Heart right ventricle (tissue), 16 donors: ENCODE results near the gene HES5. TPM values are rescaled to one million over a fixed set of nuclear protein-coding genes. Genes with fewer than 3 reads are reported as not detected.

Experiments used
- ATAC-seq, 8 donors: fragments of 200-7000 bp; cut with Tn5 transposase; one replicate each; pipeline ENCODE4 v1.9.1; 2020; ENCODE audit warnings: mild to moderate bottlenecking in 8 of 8, moderate library complexity in 8 of 8, moderate number of reproducible peaks in 1 of 8
- DNase-seq, 2 donors: peaks; one replicate each; pipeline ENCODE4 v3.0.0-alpha.2; 2020
- H3K27ac ChIP-seq, 10 donors: fragments of 200-600 bp; sonication (generic) in 2 of 10; one replicate each; pipeline versions ENCODE4 v1.5.0 to v1.8.0; 2020 to 2022; ENCODE audit warnings: mild to moderate bottlenecking in 3 of 10
- H3K27me3 ChIP-seq, 7 donors: fragments of 200-600 bp; one replicate each; pipeline ENCODE4 v1.8.0; 2021 to 2022; ENCODE audit warnings: mild to moderate bottlenecking in 2 of 7
- H3K36me3 ChIP-seq, 9 donors: fragments of 200-600 bp; sonication (generic) in 1 of 9; one replicate each; pipeline versions ENCODE4 v1.5.0 to v1.8.0; 2020 to 2022; ENCODE audit warnings: mild to moderate bottlenecking in 2 of 9
- H3K4me1 ChIP-seq, 9 donors: fragments of 200-600 bp; sonication (generic) in 1 of 9; one replicate each; pipeline versions ENCODE4 v1.5.0 to v1.8.0; 2020 to 2022; ENCODE audit warnings: mild to moderate bottlenecking in 4 of 9
- H3K4me3 ChIP-seq, 10 donors: fragments of 200-600 bp; sonication (generic) in 2 of 10; one replicate each; pipeline versions ENCODE4 v1.5.0 to v1.8.0; 2020 to 2022; ENCODE audit warnings: mild to moderate bottlenecking in 7 of 10, moderate library complexity in 2 of 10
- H3K9me3 ChIP-seq, 11 donors: fragments of 200-600 bp in 10 of 11; sonication (generic) in 2 of 11; one replicate each; pipeline versions ENCODE4 v1.5.0 to v1.8.0; 2013 to 2022; ENCODE audit warnings: mild to moderate bottlenecking in 2 of 11, control low read depth in 1 of 11, moderate library complexity in 1 of 11
- WGBS, 2 donors: extraction: QIAGEN DNeasy Blood & Tissue Kit; methylation state at CpG; one replicate each; pipeline ENCODE4 v1.1.7; 2013; ENCODE audit warnings: inconsistent platforms in 1 of 2; 5-methylcytosine and 5-hydroxymethylcytosine counted together
- intact Hi-C, 10 donors: fragments of 100-400 bp; cut with DNase I; formaldehyde crosslinking; loops; one replicate each; pipeline versions ENCODE4 v1.11.1 to v1.14.2; 2022
- polyA plus RNA-seq, 2 donors: library from polyadenylated mRNA; stranded (reverse); fragments of 200-250 nt; gene quantifications; one replicate each; pipeline ENCODE4 v1.2.3, GENCODE V29; 2013
- total RNA-seq, 10 donors: library from RNA; stranded (reverse); fragmentation: NEBNext Ultra II Directional in 3 of 10; extraction: Animal tissue kit (Norgen Biotek cat#: 25700) in 3 of 10; gene quantifications; one replicate each; pipeline versions ENCODE4 v1.2.1 to v1.2.4, GENCODE V29; 2021 to 2023
- TF ChIP-seq, protein P1 (sequence below), 9 donors: fragments of 200-600 bp; sonication (generic) in 2 of 9; IDR thresholded peaks; one replicate each; pipeline versions ENCODE4 v1.5.0 to v1.8.0; 2021 to 2022; ENCODE audit warnings: antibody characterized with exemption in 9 of 9, mild to moderate bottlenecking in 5 of 9, moderate library complexity in 1 of 9
- donor health status: Arrhythmogenic right ventricular cardiomyopathy.
- donor health status: ischemic (EF 13 %, LVEDD 7.1; RV severe dilation, severe dysfunction).
- donor health status: healthy with polysubstance abuse.
- donor health status: DM: no; HTN: yes; CAD: no.
- donor health status: DM: no; HTN: no; CAD: no.
- donor health status: ischemic (EF 25% LVEDD 6.9; RV normal size, moderate dysfunction).
- donor health status: ischemic (EF 25% LVEDD 5.7; RV mildly dilated, moderate dysfunction).
- donor health status: healthy.
- donor health status: DM: yes; HTN: yes; CAD: no.
- donor health status: Ischemic cardiomyopathy.
- donor health status: ischemic (EF 35%, LVEDD 5.7; RV mildly dilated, moderate dysfunction).
- donor health status: nonischemic (EF 11% LVEDD 7.7; RV severe dilation, severe dysfunction).
- donor health status: DM: yes; HTN: yes; CAD: no.
- donor health status: PGD.
- donor health status: ischemic (EF 29% LVEDD 5.4; RV normal size, mild dysfunction).
- donor health status: nonischemic (EF 23%, LVEDD 6.1; RV moderate dilation, normal function).

The HES5 gene
- total and polyA plus RNA-seq, 12 donors: 0.51 to 3.1 (median 1.2) TPM; not detected in 1

- Histone ChIP-seq H3K27ac (peak overlapping the region; percentile 93 to 100 (median 98)), H3K27me3 (peaks cover 0 to 4% (median 0%) of the 10 kb centered on the region in 7 donors), H3K36me3 (no peaks in the 10 kb centered on the region), H3K4me1 (peaks cover 43 to 71% (median 67%) of the 10 kb centered on the region in 9 donors), H3K9me3 (no peaks in the 10 kb centered on the region), H3K4me3 (peak overlapping the region in 9 of 10 donors; percentile 43 to 74 (median 59))
- WGBS, 2 donors: 19% methylated on average over 27 of the region's 27 CpGs
- intact Hi-C loops: loop anchor here (1.0 to 10.0 kb wide), 8 partner anchors 19 to 355 kb away; partner anchors contain the start of gene FAAP20 (in 4 of the 10)
- ATAC-seq (no peak), DNase-seq (peak in 1 of 2 donors; percentile 35)
- TF ChIP-seq, protein P1, sequence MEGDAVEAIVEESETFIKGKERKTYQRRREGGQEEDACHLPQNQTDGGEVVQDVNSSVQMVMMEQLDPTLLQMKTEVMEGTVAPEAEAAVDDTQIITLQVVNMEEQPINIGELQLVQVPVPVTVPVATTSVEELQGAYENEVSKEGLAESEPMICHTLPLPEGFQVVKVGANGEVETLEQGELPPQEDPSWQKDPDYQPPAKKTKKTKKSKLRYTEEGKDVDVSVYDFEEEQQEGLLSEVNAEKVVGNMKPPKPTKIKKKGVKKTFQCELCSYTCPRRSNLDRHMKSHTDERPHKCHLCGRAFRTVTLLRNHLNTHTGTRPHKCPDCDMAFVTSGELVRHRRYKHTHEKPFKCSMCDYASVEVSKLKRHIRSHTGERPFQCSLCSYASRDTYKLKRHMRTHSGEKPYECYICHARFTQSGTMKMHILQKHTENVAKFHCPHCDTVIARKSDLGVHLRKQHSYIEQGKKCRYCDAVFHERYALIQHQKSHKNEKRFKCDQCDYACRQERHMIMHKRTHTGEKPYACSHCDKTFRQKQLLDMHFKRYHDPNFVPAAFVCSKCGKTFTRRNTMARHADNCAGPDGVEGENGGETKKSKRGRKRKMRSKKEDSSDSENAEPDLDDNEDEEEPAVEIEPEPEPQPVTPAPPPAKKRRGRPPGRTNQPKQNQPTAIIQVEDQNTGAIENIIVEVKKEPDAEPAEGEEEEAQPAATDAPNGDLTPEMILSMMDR (IDR thresholded peaks at IDR 0.05): no peak
Observed at GRCh38 chr1:2547210-2548067, 17.4 kb upstream of the HES5 start.

DNA sequence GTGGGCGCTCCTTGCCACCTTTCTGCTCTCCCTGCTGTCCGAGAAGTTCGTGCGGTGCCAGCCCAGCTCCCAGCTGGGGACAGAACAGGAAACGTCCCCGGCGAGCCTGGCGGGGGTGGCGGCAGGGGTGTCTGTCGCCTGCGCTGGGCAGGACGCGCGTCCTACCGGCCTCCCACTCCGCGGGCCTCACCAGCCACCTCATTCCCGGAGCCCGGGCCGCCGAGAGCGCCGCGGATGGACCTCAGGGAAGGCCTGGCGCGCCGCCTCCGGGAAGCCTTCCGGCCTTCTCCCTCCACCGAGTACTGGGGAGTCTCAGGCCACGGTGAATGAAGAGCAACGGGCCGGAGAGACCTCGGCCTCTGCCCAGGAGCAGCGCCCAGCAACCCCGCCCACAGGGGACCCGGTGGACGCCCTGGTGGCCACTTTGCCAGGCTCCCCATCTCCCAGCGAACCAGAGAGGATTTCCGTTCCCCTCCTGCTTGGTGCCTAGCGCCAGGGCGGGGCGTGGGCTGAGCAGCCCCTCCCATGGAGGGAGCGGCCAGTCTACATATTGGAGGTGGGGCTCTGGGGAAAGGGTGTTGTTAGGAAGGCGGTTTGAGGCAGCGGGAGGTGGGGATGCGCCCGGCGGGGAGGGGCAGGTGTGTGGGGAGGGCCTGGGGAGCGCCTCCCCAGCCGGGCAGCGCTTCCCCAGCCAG lies 16.6 kb upstream of the HES5 start:
- WGBS, 2 donors: 2 to 3% methylated on average over 52 of the region's 52 CpGs
- ATAC-seq: peak; percentile 45 to 72 (median 59)
- TF ChIP-seq, protein P1 (IDR thresholded peaks at IDR 0.05): peak in 3 of 9 donors; percentile 9 to 31 (median 26)
- intact Hi-C loops: loop anchor here in 6 of 10 donors (2.0 to 10.0 kb wide), 7 partner anchors 18 to 354 kb away; partner anchors contain the start of gene FAAP20 (in 4 of the 6)
- Histone ChIP-seq H3K9me3 (no peaks in the 10 kb centered on the region), H3K36me3 (no peaks in the 10 kb centered on the region), H3K27ac (peak overlapping the region; percentile 62 to 100 (median 98)), H3K4me3 (peak overlapping the region; percentile 39 to 74 (median 59)), H3K4me1 (peaks cover 43 to 74% (median 68%) of the 10 kb centered on the region in 9 donors), H3K27me3 (peaks cover 0 to 9% (median 0%) of the 10 kb centered on the region in 7 donors)
- peak; percentile 86 to 88 for DNase-seq

DNA sequence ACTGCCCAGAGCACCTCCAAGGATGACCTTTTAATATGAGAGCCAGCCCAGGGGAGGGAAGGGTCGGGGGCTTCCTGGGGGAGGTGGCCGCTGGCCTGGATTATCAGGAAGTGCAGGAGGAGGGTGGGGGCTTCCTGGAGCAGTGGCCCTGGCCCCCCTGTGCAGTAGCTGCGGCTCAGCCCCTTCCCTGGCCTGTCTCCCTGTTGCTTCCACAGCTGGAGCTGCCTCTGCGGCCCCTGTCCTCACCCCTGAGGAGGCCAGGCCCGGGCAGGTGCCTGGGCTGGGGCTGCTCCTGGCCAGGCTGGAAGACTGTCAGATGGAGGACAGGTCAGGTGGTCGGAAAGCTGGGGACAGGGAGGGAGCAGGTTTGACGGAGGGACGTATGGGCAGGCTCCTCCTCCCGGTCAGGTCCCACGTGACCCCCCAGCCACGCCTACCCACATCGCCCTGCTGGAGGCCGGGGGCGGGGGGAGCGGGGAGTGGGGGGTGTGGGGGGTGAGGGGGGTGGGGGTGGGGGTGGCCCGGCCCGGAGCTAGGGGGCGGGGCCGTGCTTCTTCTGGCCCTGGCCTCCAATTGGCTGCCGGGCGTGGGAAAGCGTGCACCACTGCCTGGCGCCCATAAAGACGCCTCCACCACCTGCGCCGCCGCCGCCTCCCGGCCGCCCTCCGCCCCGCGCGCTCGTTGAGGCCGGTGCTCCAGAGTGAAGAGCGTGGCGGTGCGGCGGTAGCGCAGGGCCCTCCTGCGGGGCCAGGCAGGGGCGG lies 15.9 kb upstream of the HES5 start:
- peak overlapping the region; percentile 62 to 100 (median 98) for H3K27ac ChIP-seq
- H3K4me1 ChIP-seq: peaks cover 43 to 81% (median 73%) of the 10 kb centered on the region in 9 donors
- DNase-seq (peak; percentile 90 to 91), ATAC-seq (peak; percentile 46 to 60 (median 51))
- H3K27me3 ChIP-seq: peaks cover 0 to 14% (median 2%) of the 10 kb centered on the region in 7 donors
- 4 to 6% methylated on average over 26 to 42 of the region's 43 CpGs for WGBS, 2 donors
- no peaks in the 10 kb centered on the region for H3K9me3 ChIP-seq
- intact Hi-C loops: loop anchor here in 6 of 10 donors (2.0 to 10.0 kb wide), 8 partner anchors 15 to 354 kb away; partner anchors contain the start of genes FAAP20 (in 4 of the 6) and HES5 (in 1 of the 6)
- H3K4me3 ChIP-seq: peak overlapping the region; percentile 39 to 74 (median 59)
- H3K36me3 ChIP-seq: no peaks in the 10 kb centered on the region
- TF ChIP-seq, protein P1 (IDR thresholded peaks at IDR 0.05): no peak
